OCI-LY1 (cell line): Measurements from ENCODE around the gene SPAG17.

Experiments used
- H2AFZ ChIP-seq: fragments of 200-600 bp; sonication (generic), shearing (Covaris generic); 2 replicates; pipeline ENCODE4 v1.6.0; 2014; ENCODE audit warnings: antibody characterized with exemption, mild to moderate bottlenecking, low read length
- H3F3A ChIP-seq: fragments of 200-600 bp; sonication (generic), shearing (Covaris generic); 2 replicates; pipeline ENCODE4 v1.6.0; 2014; ENCODE audit warnings: mild to moderate bottlenecking, antibody characterized with exemption, low read length, moderate library complexity; ENCODE audit not compliant: insufficient read depth
- H3K27ac ChIP-seq: fragments of 200-600 bp; sonication (generic); 2 replicates; pipeline ENCODE4 v1.5.1; 2014; ENCODE audit warnings: low read length, mixed run types, mild to moderate bottlenecking, low read depth; ENCODE audit not compliant: poor library complexity, severe bottlenecking
- H3K27me3 ChIP-seq: fragments of 200-600 bp; sonication (generic); 2 replicates; pipeline ENCODE4 v1.6.0; 2014; ENCODE audit warnings: antibody characterized with exemption, mild to moderate bottlenecking, low read length, moderate library complexity; ENCODE audit not compliant: insufficient read depth
- H3K36me3 ChIP-seq: fragments of 200-600 bp; sonication (generic); 2 replicates; pipeline ENCODE4 v1.6.1; 2014; ENCODE audit warnings: mild to moderate bottlenecking, antibody characterized with exemption, low read length, moderate library complexity, mixed read lengths; ENCODE audit not compliant: insufficient read depth
- H3K4me1 ChIP-seq: fragments of 200-600 bp; sonication (generic); 2 replicates; pipeline ENCODE4 v1.5.1; 2014; ENCODE audit warnings: mild to moderate bottlenecking, low read length, moderate library complexity; ENCODE audit not compliant: insufficient read depth, severe bottlenecking
- H3K4me2 ChIP-seq: fragments of 200-600 bp; sonication (generic), shearing (Covaris generic); 2 replicates; pipeline ENCODE4 v1.6.1; 2014; ENCODE audit warnings: low read length
- H3K4me3 ChIP-seq: fragments of 200-600 bp; sonication (generic); 2 replicates; pipeline ENCODE4 v1.5.1; 2014; ENCODE audit warnings: low read length, low read depth, mild to moderate bottlenecking, mixed read lengths; ENCODE audit not compliant: poor library complexity, severe bottlenecking
- H3K79me2 ChIP-seq: fragments of 200-600 bp; shearing (Covaris generic); 2 replicates; pipeline ENCODE4 v1.6.1; 2016; ENCODE audit warnings: mixed run types, low read length, mixed read lengths; ENCODE audit not compliant: insufficient read depth
- H3K9ac ChIP-seq: fragments of 200-600 bp; sonication (generic), shearing (Covaris generic); 2 replicates; pipeline ENCODE4 v1.6.1; 2014; ENCODE audit warnings: mild to moderate bottlenecking, low read length, mixed read lengths
- H3K9me2 ChIP-seq: fragments of 200-600 bp; sonication (generic), shearing (Covaris generic); 2 replicates; pipeline ENCODE4 v1.6.1; 2014; ENCODE audit warnings: low read depth, mild to moderate bottlenecking, low read length, mixed read lengths
- H3K9me3 ChIP-seq: fragments of 200-600 bp; shearing (Covaris generic); 2 replicates; pipeline ENCODE4 v1.6.1; 2014; ENCODE audit warnings: low read length, mixed read lengths
- H4K20me1 ChIP-seq: fragments of 200-600 bp; sonication (generic), shearing (Covaris generic); 2 replicates; pipeline ENCODE4 v1.6.0; 2016; ENCODE audit warnings: mild to moderate bottlenecking, low read length; ENCODE audit not compliant: insufficient read depth
- CTCF ChIP-seq: fragments of 200-600 bp; sonication (generic), shearing (Covaris generic); IDR thresholded peaks from 2 replicates; pipeline ENCODE4 v1.5.1; 2017; ENCODE audit warnings: mild to moderate bottlenecking, antibody characterized with exemption, low read length, moderate library complexity, mixed read lengths
- EZH2 ChIP-seq: fragments of 200-600 bp; sonication (generic), shearing (Covaris generic); IDR thresholded peaks from 2 replicates; pipeline ENCODE4 v1.8.0; 2017; ENCODE audit warnings: borderline replicate concordance, mixed run types, mild to moderate bottlenecking, antibody characterized with exemption, low read length, moderate library complexity, mixed read lengths

The SPAG17 gene

GRCh38 chr1:118144684-118145083 is 40.3 kb downstream of the SPAG17 start:
- Histone ChIP-seq H3K79me2 (no peaks in the 10 kb centered on the region), H4K20me1 (no peaks in the 10 kb centered on the region), H3K9ac (no peak overlapping the region), H3K9me3 (no peaks in the 10 kb centered on the region), H3K4me2 (no peak overlapping the region), H3K27me3 (no peaks in the 10 kb centered on the region), H3K36me3 (no peaks in the 10 kb centered on the region), H3K4me1 (no peaks in the 10 kb centered on the region), H3F3A (no peaks in the 10 kb centered on the region), H2AFZ (no peak overlapping the region), H3K4me3 (no peak overlapping the region), H3K27ac (no peak overlapping the region), H3K9me2 (no peaks in the 10 kb centered on the region)
- TF ChIP-seq CTCF (no peak), EZH2 (no peak)

- TF ChIP-seq EZH2 (no peak), CTCF (no peak)
- Histone ChIP-seq H2AFZ (no peak overlapping the region), H3K4me3 (no peak overlapping the region), H4K20me1 (no peaks in the 10 kb centered on the region), H3K9me2 (no peaks in the 10 kb centered on the region), H3K9me3 (no peaks in the 10 kb centered on the region), H3K4me2 (no peak overlapping the region), H3K27ac (no peak overlapping the region), H3K79me2 (no peaks in the 10 kb centered on the region), H3K36me3 (no peaks in the 10 kb centered on the region), H3K27me3 (no peaks in the 10 kb centered on the region), H3F3A (no peaks in the 10 kb centered on the region), H3K4me1 (no peaks in the 10 kb centered on the region), H3K9ac (no peak overlapping the region)
Observed at GRCh38 chr1:118143831-118144230, 41.2 kb downstream of the SPAG17 start.

GRCh38 chr1:118143121-118143520 is 41.9 kb downstream of the SPAG17 start:
- H3K79me2 ChIP-seq, result no peaks in the 10 kb centered on the region
- H3K36me3 ChIP-seq, result no peaks in the 10 kb centered on the region
- H3F3A ChIP-seq, result no peaks in the 10 kb centered on the region
- H3K27ac ChIP-seq, result no peak overlapping the region
- no peaks in the 10 kb centered on the region for H3K27me3 ChIP-seq
- H3K9me2 ChIP-seq, result no peaks in the 10 kb centered on the region
- no peaks in the 10 kb centered on the region for H3K4me1 ChIP-seq
- no peaks in the 10 kb centered on the region for H4K20me1 ChIP-seq
- no peak for TF ChIP-seq EZH2
- no peak for TF ChIP-seq CTCF
- no peak overlapping the region for H3K4me3 ChIP-seq
- H3K4me2 ChIP-seq, result no peak overlapping the region
- no peak overlapping the region for H2AFZ ChIP-seq
- no peak overlapping the region for H3K9ac ChIP-seq
- H3K9me3 ChIP-seq, result no peaks in the 10 kb centered on the region
